ENCODE results near the gene DYNLRB1. TPM values are rescaled to one million over a fixed set of nuclear protein-coding genes. Genes with fewer than 3 reads are reported as not detected.
"Not testable (repeated sequence)": the region's sequence is repeated elsewhere in the genome, so short reads cannot be mapped to it uniquely, and the experiment has no call there.

DYNLRB1 gene
- total RNA-seq, 2 experiments from 2014 or later, result 101 to 108 TPM

GRCh38 chr20:34491932-34492509 lies 24.2 kb upstream of the DYNLRB1 start:
- no peak for DNase-seq
- intact Hi-C loops (cut with micrococcal nuclease), result no loop called here
- Mint-ChIP-seq H3K27me3 (no peaks in the 10 kb centered on the region), H3K9me3 (no peaks in the 10 kb centered on the region), H3K27ac (no peak overlapping the region), H3K36me3 (peaks cover 47% of the 10 kb centered on the region), H3K4me1 (ENCODE audit: low read depth) (peaks cover 2% of the 10 kb centered on the region), H3K4me3 (no peak overlapping the region)
- ChIA-PET POLR2A (no interaction called here), CTCF (interaction anchor here (1.4 kb wide), 1 partner anchor 179 kb away, joined by 9 read pairs; no protein-coding TSS in a partner anchor)

GRCh38 chr20:34493646-34494045 lies 22.6 kb upstream of the DYNLRB1 start:
- H3K4me3 Mint-ChIP-seq, result no peak overlapping the region
- no peak overlapping the region for H3K27ac Mint-ChIP-seq
- CTCF ChIA-PET, result interaction anchor here (1.6 kb wide), 1 partner anchor 181 kb away, joined by 5 read pairs; no protein-coding TSS in a partner anchor
- H3K4me1 Mint-ChIP-seq (ENCODE audit: low read depth), result peaks cover 2% of the 10 kb centered on the region
- POLR2A ChIA-PET, result no interaction called here
- DNase-seq, result no peak
- intact Hi-C loops (cut with micrococcal nuclease), result no loop called here
- no peaks in the 10 kb centered on the region for H3K27me3 Mint-ChIP-seq
- H3K36me3 Mint-ChIP-seq, result peaks cover 59% of the 10 kb centered on the region
- peaks cover 8% of the 10 kb centered on the region for H3K9me3 Mint-ChIP-seq

GRCh38 chr20:34495307-34495706 lies 20.9 kb upstream of the DYNLRB1 start:
- Mint-ChIP-seq H3K4me3 (no peak overlapping the region), H3K27me3 (no peaks in the 10 kb centered on the region), H3K36me3 (peaks cover 59% of the 10 kb centered on the region), H3K9me3 (peaks cover 18% of the 10 kb centered on the region), H3K27ac (no peak overlapping the region), H3K4me1 (ENCODE audit: low read depth) (peaks cover 2% of the 10 kb centered on the region)
- no peak for DNase-seq
- ChIA-PET POLR2A (no interaction called here), CTCF (interaction anchor here (2.4 kb wide), 1 partner anchor 182 kb away, joined by 7 read pairs; no protein-coding TSS in a partner anchor)
- intact Hi-C loops (cut with micrococcal nuclease), result no loop called here

- DNase-seq, result no peak
- Mint-ChIP-seq H3K36me3 (peaks cover 61% of the 10 kb centered on the region), H3K9me3 (peaks cover 25% of the 10 kb centered on the region), H3K27ac (no peak overlapping the region), H3K4me3 (no peak overlapping the region), H3K27me3 (no peaks in the 10 kb centered on the region), H3K4me1 (ENCODE audit: low read depth) (peaks cover 2% of the 10 kb centered on the region)
- intact Hi-C loops (cut with micrococcal nuclease), result no loop called here
- ChIA-PET CTCF (interaction anchor here (2.4 kb wide), 1 partner anchor 183 kb away, joined by 7 read pairs; no protein-coding TSS in a partner anchor), POLR2A (no interaction called here)
Measured at GRCh38 chr20:34495916-34496315, 20.3 kb upstream of the DYNLRB1 start.

- intact Hi-C loops (cut with micrococcal nuclease); H3K27me3 Mint-ChIP-seq; H3K27ac Mint-ChIP-seq; DNase-seq; CTCF ChIA-PET; POLR2A ChIA-PET; H3K4me3 Mint-ChIP-seq; H3K4me1 Mint-ChIP-seq (ENCODE audit: low read depth): not testable (repeated sequence)
- Mint-ChIP-seq H3K9me3 (peaks cover 26% of the 10 kb centered on the region), H3K36me3 (peaks cover 61% of the 10 kb centered on the region)
Measured at GRCh38 chr20:34497596-34497995, 18.6 kb upstream of the DYNLRB1 start.

- no peaks in the 10 kb centered on the region for H3K4me1 Mint-ChIP-seq (ENCODE audit: low read depth)
- ChIA-PET POLR2A (no interaction called here), CTCF (no interaction called here)
- H3K36me3 Mint-ChIP-seq, result peaks cover 49% of the 10 kb centered on the region
- no peak for DNase-seq
- intact Hi-C loops (cut with micrococcal nuclease), result no loop called here
- H3K27ac Mint-ChIP-seq, result no peak overlapping the region
- peaks cover 26% of the 10 kb centered on the region for H3K9me3 Mint-ChIP-seq
- no peaks in the 10 kb centered on the region for H3K27me3 Mint-ChIP-seq
- no peak overlapping the region for H3K4me3 Mint-ChIP-seq
Measured at GRCh38 chr20:34500823-34501222, 15.4 kb upstream of the DYNLRB1 start.

- intact Hi-C loops (cut with micrococcal nuclease), result no loop called here
- CTCF ChIA-PET, result no interaction called here
- no peak overlapping the region for H3K4me3 Mint-ChIP-seq
- H3K4me1 Mint-ChIP-seq (ENCODE audit: low read depth), result no peaks in the 10 kb centered on the region
- H3K27me3 Mint-ChIP-seq, result no peaks in the 10 kb centered on the region
- H3K36me3 Mint-ChIP-seq, result peaks cover 7% of the 10 kb centered on the region
- DNase-seq, result no peak
- no peak overlapping the region for H3K27ac Mint-ChIP-seq
- H3K9me3 Mint-ChIP-seq, result no peaks in the 10 kb centered on the region
- POLR2A ChIA-PET, result no interaction called here
Measured at GRCh38 chr20:34506480-34506879, 9.7 kb upstream of the DYNLRB1 start.

- DNase-seq, result no peak
- no peak overlapping the region for H3K4me3 Mint-ChIP-seq
- H3K27me3 Mint-ChIP-seq, result no peaks in the 10 kb centered on the region
- H3K36me3 Mint-ChIP-seq, result peaks cover 5% of the 10 kb centered on the region
- POLR2A ChIA-PET, result no interaction called here
- intact Hi-C loops (cut with micrococcal nuclease), result no loop called here
- no peaks in the 10 kb centered on the region for H3K9me3 Mint-ChIP-seq
- no peak overlapping the region for H3K27ac Mint-ChIP-seq
- peaks cover under 1% of the 10 kb centered on the region for H3K4me1 Mint-ChIP-seq (ENCODE audit: low read depth)
- CTCF ChIA-PET, result interaction anchor here (1.0 kb wide), 1 partner anchor 15 kb away, joined by 3 read pairs; no protein-coding TSS in a partner anchor
Measured at GRCh38 chr20:34507702-34508413, 8.4 kb upstream of the DYNLRB1 start.

- intact Hi-C loops (cut with micrococcal nuclease), result loop anchor here (10.0 kb wide), 1 partner anchor 516 kb away; the partner anchor contains the start of gene RALY
- H3K27ac Mint-ChIP-seq, result no peak overlapping the region
Measured at GRCh38 chr20:34510575-34510974, 5.6 kb upstream of the DYNLRB1 start.

GRCh38 chr20:34511891-34512265 lies 4.3 kb upstream of the DYNLRB1 start:
- intact Hi-C loops (cut with micrococcal nuclease), result loop anchor here (10.0 kb wide), 1 partner anchor 517 kb away; the partner anchor contains the start of gene RALY
- ChIA-PET CTCF (interaction anchor here (0.6 to 2.1 kb wide), 2 partner anchors 10 to 199 kb away, joined by 3 to 9 read pairs; no protein-coding TSS in a partner anchor), POLR2A (no interaction called here)
- no peaks in the 10 kb centered on the region for H3K27me3 Mint-ChIP-seq
- no peak overlapping the region for H3K4me3 Mint-ChIP-seq
- H3K9me3 Mint-ChIP-seq, result no peaks in the 10 kb centered on the region
- H3K27ac Mint-ChIP-seq, result no peak overlapping the region
- peaks cover 17% of the 10 kb centered on the region for H3K4me1 Mint-ChIP-seq (ENCODE audit: low read depth)
- no peak for DNase-seq
- no peaks in the 10 kb centered on the region for H3K36me3 Mint-ChIP-seq

More at GRCh38 chr20:34510575-34510974, 5.6 kb upstream of the DYNLRB1 start:
- Mint-ChIP-seq H3K36me3 (no peaks in the 10 kb centered on the region), H3K4me1 (ENCODE audit: low read depth) (peaks cover 17% of the 10 kb centered on the region), H3K27me3 (no peaks in the 10 kb centered on the region), H3K9me3 (no peaks in the 10 kb centered on the region), H3K4me3 (no peak overlapping the region)
- ChIA-PET CTCF (interaction anchor here (2.0 kb wide), 1 partner anchor 198 kb away, joined by 9 read pairs; no protein-coding TSS in a partner anchor), POLR2A (no interaction called here)
- DNase-seq, result no peak

- Mint-ChIP-seq H3K27me3 (no peaks in the 10 kb centered on the region), H3K4me3 (no peak overlapping the region), H3K36me3 (no peaks in the 10 kb centered on the region), H3K9me3 (no peaks in the 10 kb centered on the region), H3K4me1 (ENCODE audit: low read depth) (peaks cover 17% of the 10 kb centered on the region), H3K27ac (no peak overlapping the region)
- intact Hi-C loops (cut with micrococcal nuclease), result loop anchor here (10.0 kb wide), 1 partner anchor 518 kb away; the partner anchor contains the start of gene RALY
- no peak for DNase-seq
- POLR2A ChIA-PET, result no interaction called here
- CTCF ChIA-PET, result interaction anchor here (0.6 to 2.1 kb wide), 2 partner anchors 11 to 200 kb away, joined by 3 to 9 read pairs; no protein-coding TSS in a partner anchor
Measured at GRCh38 chr20:34512266-34512954, 3.8 kb upstream of the DYNLRB1 start.

- no peaks in the 10 kb centered on the region for H3K9me3 Mint-ChIP-seq
- no peak overlapping the region for H3K27ac Mint-ChIP-seq
- ChIA-PET POLR2A (no interaction called here), CTCF (interaction anchor here (2.1 kb wide), 1 partner anchor 200 kb away, joined by 9 read pairs; no protein-coding TSS in a partner anchor)
- H3K36me3 Mint-ChIP-seq, result no peaks in the 10 kb centered on the region
- H3K27me3 Mint-ChIP-seq, result no peaks in the 10 kb centered on the region
- intact Hi-C loops (cut with micrococcal nuclease), result loop anchor here (10.0 kb wide), 1 partner anchor 518 kb away; the partner anchor contains the start of gene RALY
- peaks cover 20% of the 10 kb centered on the region for H3K4me1 Mint-ChIP-seq (ENCODE audit: low read depth)
- DNase-seq, result no peak
- H3K4me3 Mint-ChIP-seq, result no peak overlapping the region
Measured at GRCh38 chr20:34512955-34513419, 3.2 kb upstream of the DYNLRB1 start.

Data from activated CD4-positive, alpha-beta memory T cell treated with anti-CD3 and anti-CD28 coated beads for 36 hours (primary cell).